ENCODE results near the gene ATP5F1D.

The ATP5F1D gene

GRCh38 chr19:1283917-1284292 lies 42.4 kb downstream of the ATP5F1D start:
- no peak for DNase-seq

DNA sequence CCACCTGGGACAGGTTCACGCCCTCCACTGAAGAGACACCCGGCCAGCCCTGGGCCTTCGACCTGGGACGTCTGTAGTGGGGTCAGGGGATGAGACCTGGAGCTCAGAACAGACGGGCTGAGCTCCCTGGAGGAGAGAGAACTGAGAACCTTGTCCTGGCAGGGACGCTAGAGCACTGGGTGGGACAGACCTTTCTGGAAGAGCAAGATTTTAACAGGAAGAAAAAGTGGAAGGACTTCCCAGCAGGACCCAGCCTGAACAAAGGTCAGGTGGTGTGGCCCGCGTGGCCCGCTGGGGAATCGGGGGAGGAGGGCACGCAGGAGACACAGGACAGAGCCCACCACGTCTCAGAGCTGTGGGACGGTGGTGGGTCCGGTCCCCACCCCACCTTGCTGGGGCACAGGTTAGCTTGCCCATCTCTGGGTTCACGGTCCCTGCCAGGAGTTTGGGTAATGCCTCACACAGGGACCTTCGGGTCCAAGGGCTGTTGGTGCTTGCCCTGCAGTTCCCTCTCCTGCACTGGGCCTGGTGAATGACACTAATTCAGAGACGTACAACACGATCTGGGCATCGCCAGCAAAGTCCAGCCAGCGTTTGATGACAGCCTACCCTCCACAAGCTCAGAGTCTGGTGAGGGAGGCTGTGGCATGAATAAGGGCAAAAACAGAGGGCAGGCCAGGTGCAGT lies 42.9 kb downstream of the ATP5F1D start:
- DNase-seq = no peak

DNA sequence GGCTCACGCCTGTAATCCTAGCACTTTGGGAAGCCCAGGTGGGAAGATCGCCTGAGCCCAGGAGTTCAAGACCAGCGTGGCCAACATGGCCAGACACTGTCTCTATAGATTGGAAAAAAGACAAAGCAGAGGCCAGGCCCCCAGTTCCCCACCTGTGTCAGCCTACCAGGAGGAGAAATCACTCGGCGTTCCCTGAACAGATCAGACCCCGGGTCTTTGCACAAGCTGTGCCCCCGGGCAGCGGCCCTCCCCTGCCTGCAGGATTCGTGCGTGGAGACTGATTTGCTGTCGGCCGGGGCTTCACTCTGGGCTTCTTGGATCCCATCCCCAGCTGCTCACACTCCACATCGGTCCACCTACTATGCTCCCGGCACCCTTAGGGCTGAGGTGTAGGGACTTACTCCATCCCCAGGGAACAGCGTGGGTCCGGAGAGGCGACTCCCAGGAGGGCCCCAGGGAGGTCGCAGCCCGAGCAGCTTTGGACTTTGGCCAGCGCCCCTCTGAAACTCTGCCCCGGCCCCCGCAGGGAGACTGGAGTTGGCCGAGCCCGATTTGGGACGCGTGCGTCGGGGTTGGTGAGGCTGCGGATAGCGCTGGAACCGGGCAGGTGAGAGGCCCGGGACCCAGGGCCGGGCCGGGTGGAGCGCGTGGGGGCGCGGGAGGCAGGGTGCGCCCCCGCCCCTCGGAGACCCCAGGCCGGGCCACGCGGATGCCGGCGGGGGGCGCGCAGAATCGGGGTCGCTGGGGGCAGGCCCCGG lies 43.6 kb downstream of the ATP5F1D start:
- DNase-seq = no peak

GRCh38 chr19:1285737-1286360 lies 44.3 kb downstream of the ATP5F1D start, which contains the start of gene EFNA2:
Gene EFNA2 (plus strand): TSS chr19:1285873. CDS start chr19:1286169, 296 bp downstream.
- DNase-seq = peak; percentile 48

GRCh38 chr19:1286487-1287353 lies 45.2 kb downstream of the ATP5F1D start:
- no peak for DNase-seq

DNA sequence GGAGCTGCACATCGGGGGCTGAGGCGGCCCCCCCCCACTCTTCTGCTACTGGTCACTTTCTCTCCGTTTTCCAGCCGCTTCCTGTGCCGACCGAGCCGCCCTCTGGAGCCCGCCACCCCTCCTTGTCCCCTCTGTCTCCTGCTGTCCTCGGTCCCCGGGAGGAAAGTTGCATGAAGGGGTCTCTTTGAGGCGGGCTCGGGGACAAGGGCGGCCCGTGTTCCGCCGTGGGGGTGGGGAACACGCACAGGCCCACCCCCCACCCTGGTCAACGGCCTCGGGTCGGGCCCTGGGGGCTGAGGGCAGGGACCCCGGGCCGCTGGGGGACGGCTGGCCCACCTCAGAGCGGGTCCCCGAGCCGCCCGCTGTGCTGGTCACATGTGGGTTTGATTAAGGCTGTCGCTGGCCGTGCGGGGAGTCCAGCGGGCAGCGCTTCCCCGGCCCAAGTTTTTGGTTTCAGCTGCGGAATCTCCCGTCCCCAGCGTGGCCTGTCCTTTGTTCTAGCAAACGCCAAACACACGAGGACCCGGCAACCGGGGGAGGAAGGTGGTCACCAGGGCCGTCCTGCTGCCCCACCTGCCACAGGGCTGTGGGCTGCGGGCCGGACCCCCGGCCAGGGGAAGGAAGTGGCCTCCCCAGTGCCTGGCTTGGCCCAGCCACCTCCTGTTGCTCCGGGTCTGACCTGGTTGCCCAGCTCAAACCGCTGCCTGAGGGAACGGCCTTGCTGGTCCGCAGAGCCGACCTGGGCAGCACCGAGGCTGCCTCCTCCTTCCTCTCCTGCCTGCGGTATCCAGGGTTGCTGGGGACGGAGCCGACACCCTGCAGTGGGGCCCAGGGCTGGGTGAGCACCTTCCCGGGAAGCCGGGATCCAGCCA lies 46.0 kb downstream of the ATP5F1D start:
- no peak for DNase-seq

DNA sequence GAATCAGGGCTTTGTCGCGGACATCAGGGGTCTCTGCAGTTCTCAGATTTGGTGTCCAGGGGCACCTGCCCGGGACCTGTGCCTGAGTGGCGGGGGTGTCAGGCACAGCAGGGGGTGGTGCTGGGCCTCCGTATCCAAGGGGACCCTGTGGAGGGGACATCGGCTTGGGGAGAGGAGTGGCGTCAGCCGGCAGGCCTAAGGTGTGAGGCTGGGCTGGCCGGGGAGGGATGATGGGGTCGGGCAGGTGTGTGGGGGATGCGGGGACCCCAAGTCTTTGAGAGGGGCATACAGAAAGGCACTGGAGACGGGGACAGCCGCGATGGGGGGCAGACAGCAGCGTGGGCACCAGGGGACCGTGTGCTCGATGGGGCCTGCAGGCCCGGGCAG lies 46.7 kb downstream of the ATP5F1D start:
- DNase-seq = no peak

DNA sequence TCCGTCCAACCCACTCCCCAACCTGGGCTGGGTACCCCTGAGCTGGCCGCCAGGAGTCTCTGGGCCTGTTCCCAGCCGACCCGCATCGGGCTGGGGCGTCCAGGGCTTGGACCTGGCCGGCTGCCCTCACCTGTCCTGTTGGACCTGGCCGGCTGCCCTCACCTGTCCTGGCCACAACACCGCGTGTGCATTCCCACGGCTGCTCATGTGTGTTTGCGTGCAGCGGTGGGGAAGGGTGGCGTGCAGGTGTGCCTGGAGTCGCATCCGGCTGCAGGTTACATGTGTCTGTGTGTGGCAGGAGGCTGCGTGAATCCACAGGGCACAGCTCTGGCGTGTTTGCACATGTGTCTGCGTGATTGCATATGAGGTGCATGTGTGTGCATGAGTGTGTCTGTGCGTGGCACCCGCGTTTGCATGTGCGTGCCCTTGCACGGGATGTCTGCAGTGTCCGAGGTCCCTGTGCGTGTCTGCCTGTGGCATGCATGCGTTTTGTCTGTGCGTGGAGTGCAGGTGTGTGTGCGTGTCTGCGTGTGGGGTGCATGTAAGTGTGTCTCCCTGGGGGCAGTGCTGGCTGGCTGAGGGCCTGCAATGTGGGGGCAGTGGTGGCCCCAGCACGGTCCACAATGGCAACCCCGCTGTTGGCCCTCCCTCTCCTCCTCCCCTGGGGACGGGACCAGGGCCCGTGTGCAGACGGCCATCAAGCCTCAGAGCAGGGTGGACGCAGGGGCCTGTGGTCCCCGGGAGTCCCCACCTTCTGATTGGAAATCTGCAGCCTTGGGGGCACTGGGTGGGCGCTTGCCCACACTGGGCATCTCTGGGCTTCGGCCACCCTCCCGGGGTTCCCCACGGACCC lies 47.5 kb downstream of the ATP5F1D start:
- no peak for DNase-seq

DNA sequence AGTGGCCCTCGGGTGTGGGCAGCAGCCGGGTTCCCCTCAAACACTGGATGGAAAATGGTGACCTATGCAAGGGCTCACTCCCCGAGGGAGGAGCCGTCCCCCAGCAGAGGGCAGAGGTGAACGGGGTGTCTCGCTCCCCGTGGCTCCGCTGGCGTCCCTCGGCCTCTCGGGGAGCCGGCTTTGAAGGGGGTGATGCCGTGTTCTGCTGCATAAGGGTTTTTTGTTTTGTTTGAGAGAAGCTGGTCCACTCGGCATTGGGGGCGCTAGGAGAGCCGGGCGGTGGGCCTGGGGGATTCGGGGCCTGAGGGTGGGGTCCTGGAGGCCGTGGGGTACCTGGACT lies 48.1 kb downstream of the ATP5F1D start:
- DNase-seq = no peak

- no peak for DNase-seq
Observed at GRCh38 chr19:1290196-1290702, 48.7 kb downstream of the ATP5F1D start.

- no peak for DNase-seq
Observed at GRCh38 chr19:1290703-1291651, 49.4 kb downstream of the ATP5F1D start.

DNA sequence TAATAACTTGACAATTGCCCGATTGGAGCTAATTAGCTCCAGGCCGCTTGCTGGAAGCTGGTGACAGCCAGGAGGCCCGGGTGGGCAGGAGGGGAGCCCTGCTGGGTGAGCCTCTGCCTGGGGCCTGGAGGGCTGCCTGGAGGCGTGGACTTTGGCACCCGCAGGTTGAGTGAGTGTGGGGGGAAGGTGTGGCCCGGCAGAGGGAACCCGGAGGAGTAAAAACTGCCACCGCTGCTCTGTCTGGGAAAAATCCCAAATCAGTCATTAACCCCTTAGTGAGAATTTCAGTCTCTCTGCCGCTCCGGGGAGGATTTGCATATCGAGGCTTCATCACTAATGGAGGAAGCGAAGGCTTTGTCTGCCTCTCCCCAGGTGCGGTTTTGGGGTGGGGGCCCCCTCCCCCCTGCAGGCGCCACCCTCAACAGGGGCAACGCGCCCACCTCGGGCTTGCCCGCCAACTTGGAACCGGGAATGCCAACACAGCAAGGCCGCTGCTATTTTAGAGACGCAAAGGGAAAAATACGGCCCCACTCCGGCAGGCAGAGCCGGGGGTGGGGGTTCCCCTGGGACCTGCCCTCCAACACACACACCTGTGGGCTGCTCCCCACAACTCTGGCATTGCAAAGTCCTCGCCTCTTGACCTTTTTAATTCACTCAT lies 50.3 kb downstream of the ATP5F1D start:
- DNase-seq = no peak

- no peak for DNase-seq
Observed at GRCh38 chr19:1292419-1293151, 51.0 kb downstream of the ATP5F1D start.

- DNase-seq = no peak
Observed at GRCh38 chr19:1293782-1294604, 52.4 kb downstream of the ATP5F1D start.
